Measurements from ENCODE around the gene MDH2. TPM values are rescaled to one million over a fixed set of nuclear protein-coding genes. Genes with fewer than 3 reads are reported as not detected.
"Not testable (repeated sequence)": the region's sequence is repeated elsewhere in the genome, so short reads cannot be mapped to it uniquely, and the experiment has no call there.

MDH2 gene
- total RNA-seq, 6 donors from 2014 or later = 52.4 to 131 (median 111) TPM

GRCh38 chr7:76086070-76086469 lies 38.2 kb downstream of the MDH2 start:
- Histone ChIP-seq H3K9me3 (no peaks in the 10 kb centered on the region), H3K27me3 (no peaks in the 10 kb centered on the region), H3K27ac (no peak overlapping the region), H3K36me3 (no peaks in the 10 kb centered on the region), H3K4me1 (peaks cover 0 to 3% (median 0%) of the 10 kb centered on the region in 4 donors), H3K4me3 (no peak overlapping the region)
- ATAC-seq (ENCODE audit: low FRiP score in 2 of 2) = no peak
- TF ChIP-seq POLR2AphosphoS5 (IDR thresholded peaks at IDR 0.05) (no peak), CTCF (IDR thresholded peaks at IDR 0.05) (no peak), POLR2A (IDR thresholded peaks at IDR 0.05) (no peak), EP300 (IDR thresholded peaks at IDR 0.05) (no peak)
- WGBS, 2 donors = 87 to 88% methylated on average over 4 of the region's 4 CpGs
- DNase-seq = no peak

- H3K4me1 ChIP-seq; H3K36me3 ChIP-seq; H3K9me3 ChIP-seq; H3K27me3 ChIP-seq; H3K4me3 ChIP-seq; H3K27ac ChIP-seq; DNase-seq; ATAC-seq (ENCODE audit: low FRiP score in 2 of 2): not testable (repeated sequence)
- WGBS, 2 donors = 41 to 51% methylated on average over 5 of the region's 5 CpGs
Observed at GRCh38 chr7:76087362-76087791, 39.5 kb downstream of the MDH2 start.

- ATAC-seq (ENCODE audit: low FRiP score in 2 of 2) = no peak
- H3K27ac ChIP-seq = no peak overlapping the region
- no peak for DNase-seq
- WGBS, 2 donors = 72 to 73% methylated on average over 10 of the region's 10 CpGs
- TF ChIP-seq POLR2A (IDR thresholded peaks at IDR 0.05) = no peak
- no peak for TF ChIP-seq EP300 (IDR thresholded peaks at IDR 0.05)
- TF ChIP-seq CTCF (IDR thresholded peaks at IDR 0.05) = no peak
- TF ChIP-seq POLR2AphosphoS5 (IDR thresholded peaks at IDR 0.05) = no peak
- H3K27me3 ChIP-seq = no peaks in the 10 kb centered on the region
- H3K4me1 ChIP-seq = no peaks in the 10 kb centered on the region
- no peak overlapping the region for H3K4me3 ChIP-seq
- no peaks in the 10 kb centered on the region for H3K9me3 ChIP-seq
- H3K36me3 ChIP-seq = no peaks in the 10 kb centered on the region
Observed at GRCh38 chr7:76089865-76090475, 42.1 kb downstream of the MDH2 start.

DNA sequence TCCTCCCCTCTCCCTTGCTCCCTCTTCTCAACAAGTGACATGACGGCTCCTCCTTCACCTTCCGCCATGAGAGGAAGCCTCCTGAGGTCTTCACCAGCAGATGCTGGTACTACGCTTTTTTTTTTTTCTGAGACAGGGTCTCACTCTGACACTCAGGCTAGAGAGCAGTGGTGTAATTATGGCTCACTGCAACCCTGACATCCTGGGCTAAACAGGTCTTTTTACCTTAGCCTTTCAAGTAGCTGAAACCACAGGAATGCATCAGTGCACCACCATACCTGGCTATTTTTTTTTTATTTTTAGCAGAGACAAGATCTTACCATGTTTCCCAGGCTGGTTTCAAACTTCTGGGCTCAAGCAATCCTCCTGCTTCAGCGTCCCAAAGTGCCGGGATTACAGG lies 43.6 kb downstream of the MDH2 start:
- H3K4me1 ChIP-seq = no peaks in the 10 kb centered on the region

DNA sequence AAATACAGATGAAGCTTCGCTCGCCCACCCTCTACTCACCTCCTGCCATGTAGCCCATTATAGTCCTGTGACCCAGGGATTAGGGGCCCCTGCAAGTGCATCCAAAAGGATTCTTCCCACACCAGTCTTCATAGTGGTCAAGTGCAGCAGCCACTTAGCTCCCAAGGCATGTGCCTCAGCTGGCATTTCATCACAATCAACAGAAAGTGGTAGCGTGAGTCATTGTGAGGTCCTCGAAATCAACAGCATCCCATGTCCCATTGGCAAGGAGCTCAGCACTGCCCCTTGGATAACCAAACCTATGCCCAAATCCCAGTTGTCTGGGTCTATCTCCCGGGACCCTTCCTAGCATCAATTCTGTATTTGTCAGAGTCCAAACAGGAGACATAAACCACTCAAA lies 45.6 kb downstream of the MDH2 start:
- not testable (repeated sequence) for H3K27me3 ChIP-seq; H3K4me3 ChIP-seq; H3K36me3 ChIP-seq; H3K4me1 ChIP-seq; H3K27ac ChIP-seq; DNase-seq; H3K9me3 ChIP-seq; ATAC-seq (ENCODE audit: low FRiP score in 2 of 2)
- 87 to 88% methylated on average over 5 of the region's 5 CpGs for WGBS, 2 donors

More for the DNA sequence above, 43.6 kb downstream of the MDH2 start:
- TF ChIP-seq POLR2AphosphoS5 (IDR thresholded peaks at IDR 0.05) = no peak
- TF ChIP-seq POLR2A (IDR thresholded peaks at IDR 0.05) = no peak
- no peak for TF ChIP-seq CTCF (IDR thresholded peaks at IDR 0.05)
- TF ChIP-seq EP300 (IDR thresholded peaks at IDR 0.05) = no peak
- H3K4me3 ChIP-seq = no peak overlapping the region
- no peaks in the 10 kb centered on the region for H3K27me3 ChIP-seq
- 77 to 82% methylated on average over 5 of the region's 5 CpGs for WGBS, 2 donors
- no peak for DNase-seq
- H3K27ac ChIP-seq = no peak overlapping the region
- no peaks in the 10 kb centered on the region for H3K9me3 ChIP-seq
- no peak for ATAC-seq (ENCODE audit: low FRiP score in 2 of 2)
- H3K36me3 ChIP-seq = no peaks in the 10 kb centered on the region

- not testable (repeated sequence) for H3K36me3 ChIP-seq; H3K4me1 ChIP-seq; H3K27ac ChIP-seq; H3K4me3 ChIP-seq; ATAC-seq (ENCODE audit: low FRiP score in 2 of 2); H3K9me3 ChIP-seq; H3K27me3 ChIP-seq; DNase-seq
- whole genome bisulfite sequencing, 2 donors = 86 to 93% methylated on average over 2 to 5 of the region's 5 CpGs
Observed at GRCh38 chr7:76094326-76094725, 46.4 kb downstream of the MDH2 start.
